Measurements from ENCODE around the gene C16orf92.

DNA sequence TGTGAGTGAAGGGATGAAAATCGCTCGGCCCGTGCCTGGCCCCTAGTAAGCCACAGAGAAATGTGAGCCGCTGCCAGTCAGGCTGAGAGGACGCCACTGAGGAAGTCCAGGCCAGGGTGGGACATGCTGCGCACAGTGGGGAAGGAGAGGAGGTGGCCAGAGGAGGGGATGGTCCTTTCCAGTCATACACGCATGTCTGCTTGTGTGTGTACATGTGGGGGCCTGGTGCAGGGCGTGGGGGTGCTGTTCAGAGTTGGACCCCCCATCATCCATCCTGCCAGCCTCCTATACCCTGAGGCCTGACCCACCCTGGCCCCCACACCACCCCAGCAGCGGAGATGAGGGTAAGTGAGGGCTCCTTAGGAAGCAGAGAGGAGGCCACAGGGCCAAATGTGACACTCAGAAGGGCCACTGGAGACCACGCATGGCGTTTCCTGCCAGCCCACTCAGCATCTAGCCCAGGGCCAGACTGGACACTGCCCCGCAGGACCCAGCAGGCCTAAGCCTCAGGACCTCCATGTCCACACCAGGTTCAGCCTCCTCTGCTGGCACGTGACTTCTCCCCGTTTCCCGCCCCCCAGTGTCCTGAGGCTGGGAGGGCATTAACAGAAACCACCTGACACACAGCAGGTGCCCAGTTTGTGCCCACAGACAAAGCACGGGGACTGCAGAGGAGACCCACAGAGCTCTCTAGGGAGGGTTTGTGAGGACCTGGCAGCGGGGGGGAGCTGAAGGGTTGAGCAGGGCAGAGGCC, 19.2 kb upstream of the C16orf92 start:
- TF ChIP-seq, protein P1, sequence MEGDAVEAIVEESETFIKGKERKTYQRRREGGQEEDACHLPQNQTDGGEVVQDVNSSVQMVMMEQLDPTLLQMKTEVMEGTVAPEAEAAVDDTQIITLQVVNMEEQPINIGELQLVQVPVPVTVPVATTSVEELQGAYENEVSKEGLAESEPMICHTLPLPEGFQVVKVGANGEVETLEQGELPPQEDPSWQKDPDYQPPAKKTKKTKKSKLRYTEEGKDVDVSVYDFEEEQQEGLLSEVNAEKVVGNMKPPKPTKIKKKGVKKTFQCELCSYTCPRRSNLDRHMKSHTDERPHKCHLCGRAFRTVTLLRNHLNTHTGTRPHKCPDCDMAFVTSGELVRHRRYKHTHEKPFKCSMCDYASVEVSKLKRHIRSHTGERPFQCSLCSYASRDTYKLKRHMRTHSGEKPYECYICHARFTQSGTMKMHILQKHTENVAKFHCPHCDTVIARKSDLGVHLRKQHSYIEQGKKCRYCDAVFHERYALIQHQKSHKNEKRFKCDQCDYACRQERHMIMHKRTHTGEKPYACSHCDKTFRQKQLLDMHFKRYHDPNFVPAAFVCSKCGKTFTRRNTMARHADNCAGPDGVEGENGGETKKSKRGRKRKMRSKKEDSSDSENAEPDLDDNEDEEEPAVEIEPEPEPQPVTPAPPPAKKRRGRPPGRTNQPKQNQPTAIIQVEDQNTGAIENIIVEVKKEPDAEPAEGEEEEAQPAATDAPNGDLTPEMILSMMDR (IDR thresholded peaks at IDR 0.05): no peak
- TF ChIP-seq POLR2AphosphoS5 (IDR thresholded peaks at IDR 0.05) (no peak), POLR2A (IDR thresholded peaks at IDR 0.05; ENCODE audit: low read depth) (no peak)

Measured in esophagus muscularis mucosa (tissue), 3 donors.